ENCODE data around the gene RBM34.

GRCh38 chr1:235100194-235100772, 60.8 kb downstream of the RBM34 start:
- TF ChIP-seq CTCF (IDR thresholded peaks at IDR 0.05) (no peak), POLR2A (IDR thresholded peaks at IDR 0.05) (no peak)
